Measurements from ENCODE around the gene RNASE4.
"Not testable (repeated sequence)": the region's sequence is repeated elsewhere in the genome, so short reads cannot be mapped to it uniquely, and the experiment has no call there.

DNA sequence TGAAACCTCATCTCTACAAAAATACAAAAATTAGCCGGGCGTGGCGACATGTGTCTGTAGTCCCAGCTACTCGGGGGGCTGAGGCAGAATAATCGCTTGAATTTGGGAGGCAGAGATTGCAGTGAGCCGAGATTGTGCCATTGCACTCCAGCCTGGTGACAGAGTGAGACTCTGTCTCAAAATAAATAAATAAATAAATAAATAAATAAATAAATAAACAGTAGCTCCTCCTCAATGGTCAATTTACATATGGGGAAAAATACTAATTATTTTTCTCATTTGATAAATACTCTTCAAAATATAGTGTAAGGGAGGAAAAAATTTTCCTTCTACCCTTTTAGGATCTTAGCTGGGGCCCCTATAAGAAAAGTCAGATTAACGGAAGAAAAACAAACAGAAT, 53.9 kb downstream of the RNASE4 start:
- TF ChIP-seq, protein P1, sequence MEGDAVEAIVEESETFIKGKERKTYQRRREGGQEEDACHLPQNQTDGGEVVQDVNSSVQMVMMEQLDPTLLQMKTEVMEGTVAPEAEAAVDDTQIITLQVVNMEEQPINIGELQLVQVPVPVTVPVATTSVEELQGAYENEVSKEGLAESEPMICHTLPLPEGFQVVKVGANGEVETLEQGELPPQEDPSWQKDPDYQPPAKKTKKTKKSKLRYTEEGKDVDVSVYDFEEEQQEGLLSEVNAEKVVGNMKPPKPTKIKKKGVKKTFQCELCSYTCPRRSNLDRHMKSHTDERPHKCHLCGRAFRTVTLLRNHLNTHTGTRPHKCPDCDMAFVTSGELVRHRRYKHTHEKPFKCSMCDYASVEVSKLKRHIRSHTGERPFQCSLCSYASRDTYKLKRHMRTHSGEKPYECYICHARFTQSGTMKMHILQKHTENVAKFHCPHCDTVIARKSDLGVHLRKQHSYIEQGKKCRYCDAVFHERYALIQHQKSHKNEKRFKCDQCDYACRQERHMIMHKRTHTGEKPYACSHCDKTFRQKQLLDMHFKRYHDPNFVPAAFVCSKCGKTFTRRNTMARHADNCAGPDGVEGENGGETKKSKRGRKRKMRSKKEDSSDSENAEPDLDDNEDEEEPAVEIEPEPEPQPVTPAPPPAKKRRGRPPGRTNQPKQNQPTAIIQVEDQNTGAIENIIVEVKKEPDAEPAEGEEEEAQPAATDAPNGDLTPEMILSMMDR (IDR thresholded peaks at IDR 0.05) = not testable (repeated sequence)
- not testable (repeated sequence) for TF ChIP-seq POLR2A (IDR thresholded peaks at IDR 0.05)

Data from Peyer's patch (tissue), 4 donors.